Right lobe of liver (tissue), 6 donors: ENCODE measurements around the gene C1orf50. TPM values are rescaled to one million over a fixed set of nuclear protein-coding genes. Genes with fewer than 3 reads are reported as not detected.

Source experiments
- ATAC-seq, 4 donors: fragments of 200-7000 bp; cut with Tn5 transposase; one replicate each; pipeline ENCODE4 v1.9.1; 2020; ENCODE audit warnings: mild to moderate bottlenecking in 4 of 4, moderate library complexity in 4 of 4
- DNase-seq, 3 donors: peaks; one replicate each; pipeline ENCODE4 v3.0.0-alpha.2; 2020
- H3K27ac ChIP-seq, 3 donors: fragments of 200-600 bp; one replicate each; pipeline ENCODE4 v1.8.0; 2022
- H3K27me3 ChIP-seq, 2 donors: fragments of 200-600 bp; one replicate each; pipeline ENCODE4 v1.8.0; 2022
- H3K36me3 ChIP-seq, 4 donors: fragments of 200-600 bp; sonication (generic) in 1 of 4; one replicate each; pipeline versions ENCODE4 v1.5.1 to v1.8.0; 2017 to 2022; ENCODE audit warnings: control low read depth in 1 of 4
- H3K4me1 ChIP-seq, 4 donors: fragments of 200-600 bp; sonication (generic) in 1 of 4; one replicate each; pipeline versions ENCODE4 v1.5.1 to v1.8.0; 2017 to 2022; ENCODE audit warnings: control low read depth in 1 of 4
- H3K4me3 ChIP-seq, 3 donors: fragments of 200-600 bp; one replicate each; pipeline ENCODE4 v1.8.0; 2022
- H3K9me3 ChIP-seq, 4 donors: fragments of 200-600 bp; sonication (generic) in 1 of 4; one replicate each; pipeline versions ENCODE4 v1.5.1 to v1.8.0; 2017 to 2022; ENCODE audit warnings: control low read depth in 1 of 4
- POLR2A ChIP-seq: fragments of 450-650 bp; IDR thresholded peaks from one replicate; pipeline ENCODE4 v1.6.1; 2017; ENCODE audit warnings: antibody characterized with exemption, mild to moderate bottlenecking
- WGBS: methylation state at CpG from one replicate; pipeline ENCODE4 v1.1.6; 2018; ENCODE audit warnings: low coverage, low lambda C conversion rate; ENCODE audit not compliant: insufficient coverage; ENCODE audit errors: missing lambda C conversion rate; 5-methylcytosine and 5-hydroxymethylcytosine counted together
- intact Hi-C, 2 donors: fragments of 100-400 bp; cut with DNase I; formaldehyde crosslinking; loops; one replicate each; pipeline versions ENCODE4 v1.11.2 to v1.14.1; 2022
- total RNA-seq, 6 experiments: library from RNA; depleted of rRNA in 2 of 6; stranded (reverse); fragments of >200 nt in 2 of 6; fragmentation: NEBNext Ultra II Directional in 3 of 6; extraction: Animal tissue kit (Norgen Biotek cat#: 25700) in 3 of 6; gene quantifications; one replicate each; pipeline versions ENCODE4 v1.1.0 to v1.2.4, GENCODE V29; 2016 to 2023
- TF ChIP-seq, protein P1 (sequence below), 4 donors: fragments of 200-600 bp in 3 of 4; fragments of 450-650 bp in 1 of 4; IDR thresholded peaks; one replicate each; pipeline versions ENCODE4 v1.5.1 to v1.8.0; 2016 to 2022; ENCODE audit warnings: antibody characterized with exemption in 4 of 4, mild to moderate bottlenecking in 2 of 4
- donor health status: DM: no; HTN: yes; CAD: no.
- donor health status: DM: no; HTN: no; CAD: no.
- donor health status: DM: no; HTN: no; CAD: no.
- donor health status: DM: no; HTN: yes; CAD: no.
- donor health status: DM: no; HTN: yes; CAD: no.

The C1orf50 gene
- total RNA-seq, 6 experiments from 2014 or later: 4.7 to 6.4 (median 5.3) TPM

DNA sequence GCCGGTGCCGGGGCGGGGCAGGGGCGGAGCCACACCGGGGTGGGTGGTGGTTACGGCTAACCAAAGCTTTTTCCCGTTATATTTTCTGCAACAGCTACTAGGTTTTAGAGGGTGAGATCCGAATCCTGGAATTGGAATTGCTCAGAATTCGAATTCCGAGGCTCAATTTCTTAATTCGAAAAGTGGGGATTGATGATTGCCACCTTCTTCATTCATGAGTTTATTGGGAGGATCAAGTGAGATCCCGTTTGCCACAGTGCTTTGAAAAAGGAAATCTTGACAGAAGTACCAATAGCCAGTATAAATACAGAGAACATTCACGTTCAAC, 50.4 kb downstream of the C1orf50 start:
- Histone ChIP-seq H3K27ac (peak overlapping the region in 2 of 3 donors; percentile 93 to 94), H3K4me3 (peak overlapping the region; percentile 39 to 72 (median 66)), H3K4me1 (peaks cover 0 to 51% (median 22%) of the 10 kb centered on the region in 4 donors), H3K36me3 (no peaks in the 10 kb centered on the region), H3K9me3 (no peaks in the 10 kb centered on the region), H3K27me3 (no peaks in the 10 kb centered on the region)
- 0% methylated on average over 13 of the region's 13 CpGs for WGBS
- no peak for DNase-seq
- intact Hi-C loops: no loop called here
- ATAC-seq: no peak
- no peak for TF ChIP-seq POLR2A
- TF ChIP-seq, protein P1, sequence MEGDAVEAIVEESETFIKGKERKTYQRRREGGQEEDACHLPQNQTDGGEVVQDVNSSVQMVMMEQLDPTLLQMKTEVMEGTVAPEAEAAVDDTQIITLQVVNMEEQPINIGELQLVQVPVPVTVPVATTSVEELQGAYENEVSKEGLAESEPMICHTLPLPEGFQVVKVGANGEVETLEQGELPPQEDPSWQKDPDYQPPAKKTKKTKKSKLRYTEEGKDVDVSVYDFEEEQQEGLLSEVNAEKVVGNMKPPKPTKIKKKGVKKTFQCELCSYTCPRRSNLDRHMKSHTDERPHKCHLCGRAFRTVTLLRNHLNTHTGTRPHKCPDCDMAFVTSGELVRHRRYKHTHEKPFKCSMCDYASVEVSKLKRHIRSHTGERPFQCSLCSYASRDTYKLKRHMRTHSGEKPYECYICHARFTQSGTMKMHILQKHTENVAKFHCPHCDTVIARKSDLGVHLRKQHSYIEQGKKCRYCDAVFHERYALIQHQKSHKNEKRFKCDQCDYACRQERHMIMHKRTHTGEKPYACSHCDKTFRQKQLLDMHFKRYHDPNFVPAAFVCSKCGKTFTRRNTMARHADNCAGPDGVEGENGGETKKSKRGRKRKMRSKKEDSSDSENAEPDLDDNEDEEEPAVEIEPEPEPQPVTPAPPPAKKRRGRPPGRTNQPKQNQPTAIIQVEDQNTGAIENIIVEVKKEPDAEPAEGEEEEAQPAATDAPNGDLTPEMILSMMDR (IDR thresholded peaks at IDR 0.05): no peak

DNA sequence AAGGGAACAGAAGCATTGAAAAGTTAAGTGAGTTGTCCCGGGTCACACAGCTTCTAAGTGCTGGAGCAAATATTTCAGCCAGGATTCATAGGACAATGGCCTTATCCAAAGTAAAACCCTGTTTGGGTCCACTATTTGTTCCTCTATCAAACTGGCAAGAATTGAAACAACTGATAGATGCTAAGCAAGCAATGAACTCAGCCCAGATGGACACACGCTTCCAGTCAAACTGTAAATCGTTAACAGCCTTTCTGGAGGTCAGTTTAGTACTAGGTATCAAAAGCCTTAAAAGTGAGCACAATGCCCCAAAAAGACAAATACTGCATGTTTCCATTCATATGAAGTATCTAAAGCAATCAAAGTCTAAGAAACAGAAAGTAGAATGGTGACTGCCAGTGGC, 50.9 kb downstream of the C1orf50 start:
- ATAC-seq: peak; percentile 50 to 68 (median 64)
- no peaks in the 10 kb centered on the region for H3K9me3 ChIP-seq

DNA sequence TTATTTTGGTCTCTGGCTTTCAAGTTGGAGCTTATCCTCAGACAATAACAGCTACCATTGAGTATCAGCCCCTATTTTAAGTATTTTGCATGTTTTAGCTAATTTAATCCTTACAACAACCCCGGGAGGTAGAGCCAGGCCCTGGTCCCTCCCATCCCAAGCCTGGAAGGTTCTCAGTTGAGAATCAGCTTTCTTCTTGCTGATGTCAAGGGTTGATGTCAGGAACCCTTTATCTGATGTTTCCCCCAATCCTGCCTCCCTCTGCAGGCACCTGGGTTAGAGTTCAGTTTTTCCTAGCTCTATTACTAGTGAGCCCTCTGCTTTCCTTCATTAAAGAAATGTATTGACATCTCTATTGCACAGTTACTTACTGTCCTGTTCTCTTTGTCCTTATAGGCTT, 53.8 kb downstream of the C1orf50 start:
- intact Hi-C loops: no loop called here
- WGBS: 67% methylated on average over 1 of the region's 1 CpG
- DNase-seq (no peak), ATAC-seq (no peak)
- Histone ChIP-seq H3K4me1 (peaks cover 0 to 69% (median 28%) of the 10 kb centered on the region in 4 donors), H3K9me3 (no peaks in the 10 kb centered on the region), H3K27me3 (no peaks in the 10 kb centered on the region), H3K27ac (peak overlapping the region in 1 of 3 donors; percentile 82), H3K36me3 (no peaks in the 10 kb centered on the region), H3K4me3 (no peak overlapping the region)
- no peak for TF ChIP-seq POLR2A
- TF ChIP-seq, protein P1 (IDR thresholded peaks at IDR 0.05): no peak

More for the DNA sequence above, 50.9 kb downstream of the C1orf50 start:
- H3K4me3 ChIP-seq: peak overlapping the region; percentile 39 to 72 (median 66)
- H3K27ac ChIP-seq: peak overlapping the region; percentile 32 to 94 (median 93)
- WGBS: 25% methylated on average over 3 of the region's 3 CpGs
- no peaks in the 10 kb centered on the region for H3K36me3 ChIP-seq
- no peaks in the 10 kb centered on the region for H3K27me3 ChIP-seq
- TF ChIP-seq, protein P1 (IDR thresholded peaks at IDR 0.05): no peak
- TF ChIP-seq POLR2A: no peak
- peaks cover 0 to 57% (median 25%) of the 10 kb centered on the region in 4 donors for H3K4me1 ChIP-seq
- intact Hi-C loops: no loop called here
- DNase-seq: peak in 1 of 3 donors; percentile 66

DNA sequence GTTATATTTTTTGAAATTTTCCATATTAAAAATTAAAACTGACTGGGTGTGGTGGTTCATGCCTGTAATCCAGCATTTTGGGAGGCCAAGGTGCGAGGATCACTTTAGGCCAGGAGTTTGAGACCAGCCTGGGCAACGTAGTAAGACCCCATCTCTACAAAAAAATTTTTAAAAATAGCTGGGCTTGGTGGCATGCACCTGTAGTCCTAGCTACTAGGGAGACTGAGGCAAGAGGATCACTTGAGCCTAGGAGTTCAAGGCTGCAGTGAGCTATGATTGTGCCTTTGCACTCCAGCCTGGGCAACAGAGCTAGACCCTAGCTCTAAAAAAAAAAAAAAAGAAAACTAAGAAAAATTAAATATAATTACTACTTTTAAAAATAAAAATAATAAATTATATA, 54.6 kb downstream of the C1orf50 start:
- 97% methylated on average over 2 of the region's 2 CpGs for WGBS
- DNase-seq (no peak), ATAC-seq (no peak)
- Histone ChIP-seq H3K27me3 (no peaks in the 10 kb centered on the region), H3K4me3 (no peak overlapping the region), H3K9me3 (no peaks in the 10 kb centered on the region), H3K36me3 (no peaks in the 10 kb centered on the region), H3K27ac (peak overlapping the region in 2 of 3 donors; percentile 27 to 82), H3K4me1 (peaks cover 0 to 72% (median 26%) of the 10 kb centered on the region in 4 donors)
- TF ChIP-seq, protein P1 (IDR thresholded peaks at IDR 0.05): no peak
- no peak for TF ChIP-seq POLR2A
- intact Hi-C loops: no loop called here
